Measurements from ENCODE around the gene TRPV2. TPM values are rescaled to one million over a fixed set of nuclear protein-coding genes. Genes with fewer than 3 reads are reported as not detected.

TRPV2 gene
- total RNA-seq, 1 experiment from 2014 or later, result 1.0 TPM

DNA sequence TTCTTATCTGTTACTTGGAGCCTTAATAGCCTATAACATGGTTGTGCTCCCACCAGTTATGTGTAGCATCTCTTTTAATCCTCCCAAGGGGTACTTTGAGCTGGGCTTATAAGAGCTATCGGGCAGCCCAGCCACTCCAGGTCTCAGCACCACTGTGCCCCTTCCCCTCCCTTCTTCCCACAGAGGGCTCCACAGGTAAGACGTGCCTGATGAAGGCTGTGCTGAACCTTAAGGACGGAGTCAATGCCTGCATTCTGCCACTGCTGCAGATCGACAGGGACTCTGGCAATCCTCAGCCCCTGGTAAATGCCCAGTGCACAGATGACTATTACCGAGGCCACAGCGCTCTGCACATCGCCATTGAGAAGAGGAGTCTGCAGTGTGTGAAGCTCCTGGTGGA lies 7.0 kb downstream of the TRPV2 start:
- no CpG with 5 or more reads among the region's 7 CpGs for WGBS (ENCODE audit: extremely low coverage, insufficient read length, low lambda C conversion rate)
- H3K23me2 ChIP-seq (ENCODE audit: insufficient read length, low read depth, low read length, poor library complexity, severe bottlenecking), result no peaks in the 10 kb centered on the region

More for the DNA sequence above, 7.0 kb downstream of the TRPV2 start:
- H2BK5ac ChIP-seq (ENCODE audit: insufficient read length, low read length), result no peak overlapping the region
- no peaks in the 10 kb centered on the region for H4K20me1 ChIP-seq (ENCODE audit: control insufficient read depth, insufficient read depth, insufficient read length)
- H3K27me3 Mint-ChIP-seq (ENCODE audit: low read depth), result peaks cover 3% of the 10 kb centered on the region
- H3K9me3 Mint-ChIP-seq, result no peaks in the 10 kb centered on the region; a peak in 1 of 5 replicates
- no peak overlapping the region for H3K4ac ChIP-seq (ENCODE audit: low read depth, low read length)
- peaks cover 11 to 13% of the 10 kb centered on the region in 2 experiments for H3K4me1 Mint-ChIP-seq
- H3K79me2 ChIP-seq (ENCODE audit: insufficient read depth, low read length), result no peaks in the 10 kb centered on the region
- H3K9me3 ChIP-seq (ENCODE audit: control insufficient read depth, low read depth, low read length), result no peaks in the 10 kb centered on the region
- H4K91ac ChIP-seq (ENCODE audit: insufficient read length, low read depth, low read length), result no peak overlapping the region
- no peak overlapping the region for H2AFZ ChIP-seq (ENCODE audit: low read length)
- H3K27ac Mint-ChIP-seq, result peak overlapping the region in 1 of 3 experiments; percentile 40; a peak in 2 of 7 replicates
- DNase-seq, result no peak
- H3K14ac ChIP-seq (ENCODE audit: insufficient read depth, low read length), result no peak overlapping the region; the same call in 1 of the 2 replicates
- no peaks in the 10 kb centered on the region for H3K27me3 ChIP-seq (ENCODE audit: insufficient read depth, low read length)
- H4K8ac ChIP-seq (replicated peaks; ENCODE audit: insufficient read length, low read depth, low read length), result no peak overlapping the region
- H3K4me3 Mint-ChIP-seq, result no peak overlapping the region
- no peak overlapping the region for H3T11ph ChIP-seq (ENCODE audit: low read length)
- no peak overlapping the region for H2BK20ac ChIP-seq (ENCODE audit: low read depth, low read length, poor library complexity, severe bottlenecking)
- no peaks in the 10 kb centered on the region for H3K36me3 Mint-ChIP-seq (ENCODE audit: insufficient read depth in 1 of 3, low read depth in 3 of 3)
- H4K5ac ChIP-seq (ENCODE audit: insufficient read length, low read depth, low read length), result no peak overlapping the region
- H2BK15ac ChIP-seq (ENCODE audit: low read depth, low read length), result no peak overlapping the region
- H2BK12ac ChIP-seq (ENCODE audit: insufficient read length, low read depth, low read length), result no peak overlapping the region
- no peaks in the 10 kb centered on the region; the same call in 1 of the 2 replicates for H3K4me1 ChIP-seq (ENCODE audit: insufficient read depth, low read length)
- no peak overlapping the region for H3K4me2 ChIP-seq (ENCODE audit: insufficient read depth, insufficient read length, low read length)
- TF ChIP-seq, protein P1, sequence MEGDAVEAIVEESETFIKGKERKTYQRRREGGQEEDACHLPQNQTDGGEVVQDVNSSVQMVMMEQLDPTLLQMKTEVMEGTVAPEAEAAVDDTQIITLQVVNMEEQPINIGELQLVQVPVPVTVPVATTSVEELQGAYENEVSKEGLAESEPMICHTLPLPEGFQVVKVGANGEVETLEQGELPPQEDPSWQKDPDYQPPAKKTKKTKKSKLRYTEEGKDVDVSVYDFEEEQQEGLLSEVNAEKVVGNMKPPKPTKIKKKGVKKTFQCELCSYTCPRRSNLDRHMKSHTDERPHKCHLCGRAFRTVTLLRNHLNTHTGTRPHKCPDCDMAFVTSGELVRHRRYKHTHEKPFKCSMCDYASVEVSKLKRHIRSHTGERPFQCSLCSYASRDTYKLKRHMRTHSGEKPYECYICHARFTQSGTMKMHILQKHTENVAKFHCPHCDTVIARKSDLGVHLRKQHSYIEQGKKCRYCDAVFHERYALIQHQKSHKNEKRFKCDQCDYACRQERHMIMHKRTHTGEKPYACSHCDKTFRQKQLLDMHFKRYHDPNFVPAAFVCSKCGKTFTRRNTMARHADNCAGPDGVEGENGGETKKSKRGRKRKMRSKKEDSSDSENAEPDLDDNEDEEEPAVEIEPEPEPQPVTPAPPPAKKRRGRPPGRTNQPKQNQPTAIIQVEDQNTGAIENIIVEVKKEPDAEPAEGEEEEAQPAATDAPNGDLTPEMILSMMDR (conservative IDR thresholded peaks at IDR 0.05), result no peak
- H3K18ac ChIP-seq (ENCODE audit: insufficient read length, low read depth, low read length), result no peak overlapping the region
- H3K23ac ChIP-seq (ENCODE audit: insufficient read length, low read depth, low read length), result no peak overlapping the region
- no peak overlapping the region for H3K9ac ChIP-seq (ENCODE audit: extremely low read depth, insufficient read length, low read length)
- no peak overlapping the region for H2BK120ac ChIP-seq (ENCODE audit: low read depth, low read length, poor library complexity, severe bottlenecking)
- no peak overlapping the region for H3K27ac ChIP-seq (ENCODE audit: insufficient read length, low read depth, low read length)
- no peaks in the 10 kb centered on the region for H3K79me1 ChIP-seq (ENCODE audit: insufficient read depth, low read depth, low read length, poor library complexity, severe bottlenecking)
- no peak overlapping the region for H3K56ac ChIP-seq (ENCODE audit: insufficient read length, low read depth, low read length)
- no peak overlapping the region for H2AK5ac ChIP-seq (ENCODE audit: insufficient read length, low read length)
